OCI-M1 (cell line): ENCODE results near the gene ARMH3.
"Not testable (repeated sequence)": the region's sequence is repeated elsewhere in the genome, so short reads cannot be mapped to it uniquely, and the experiment has no call there.

ENCODE experiments used
- DNase-seq: peaks from one replicate; lab custom pipeline; 2025; lab: John Stamatoyannopoulos, UW

The ARMH3 gene

GRCh38 chr10:102045292-102045691 is 10.7 kb downstream of the ARMH3 start:
- DNase-seq, result no peak

GRCh38 chr10:102040305-102041050 is 15.5 kb downstream of the ARMH3 start:
- DNase-seq, result no peak

GRCh38 chr10:102038410-102038809 is 17.6 kb downstream of the ARMH3 start:
- no peak for DNase-seq

- DNase-seq, result not testable (repeated sequence)
Measured at GRCh38 chr10:102035807-102036206, 20.2 kb downstream of the ARMH3 start.

GRCh38 chr10:102033787-102034186 is 22.2 kb downstream of the ARMH3 start:
- no peak for DNase-seq

- no peak for DNase-seq
Measured at GRCh38 chr10:102027261-102027660, 28.7 kb downstream of the ARMH3 start.

- peak; percentile 75 for DNase-seq
Measured at GRCh38 chr10:102024799-102025198, 31.2 kb downstream of the ARMH3 start.

- DNase-seq, result no peak
Measured at GRCh38 chr10:102020938-102021337, 35.0 kb downstream of the ARMH3 start.

GRCh38 chr10:102017295-102017694 is 38.7 kb downstream of the ARMH3 start:
- DNase-seq, result no peak

- no peak for DNase-seq
Measured at GRCh38 chr10:102016416-102016815, 39.6 kb downstream of the ARMH3 start.

- DNase-seq, result no peak
Measured at GRCh38 chr10:102010961-102011360, 45.0 kb downstream of the ARMH3 start.

GRCh38 chr10:102009801-102010425 is 46.1 kb downstream of the ARMH3 start:
- peak; percentile 88 for DNase-seq

- peak; percentile 69 for DNase-seq
Measured at GRCh38 chr10:102007796-102008195, 48.2 kb downstream of the ARMH3 start.

- DNase-seq, result not testable (repeated sequence)
Measured at GRCh38 chr10:102007031-102007430, 48.9 kb downstream of the ARMH3 start.

- DNase-seq, result peak; percentile 19
Measured at GRCh38 chr10:102004376-102004775, 51.6 kb downstream of the ARMH3 start.

GRCh38 chr10:102003541-102003940 is 52.4 kb downstream of the ARMH3 start:
- no peak for DNase-seq

GRCh38 chr10:102001435-102002068 is 54.4 kb downstream of the ARMH3 start:
- DNase-seq, result no peak

GRCh38 chr10:101997803-101998202 is 58.2 kb downstream of the ARMH3 start:
- DNase-seq, result no peak

GRCh38 chr10:101995451-101996063 is 60.4 kb downstream of the ARMH3 start:
- DNase-seq, result no peak

- DNase-seq, result no peak
Measured at GRCh38 chr10:101993651-101994200, 62.2 kb downstream of the ARMH3 start.

- no peak for DNase-seq
Measured at GRCh38 chr10:101993221-101993620, 62.8 kb downstream of the ARMH3 start.

GRCh38 chr10:101987136-101987535 is 68.8 kb downstream of the ARMH3 start:
- DNase-seq, result no peak

GRCh38 chr10:101986624-101986971 is 69.4 kb downstream of the ARMH3 start:
- DNase-seq, result peak; percentile 97
